Omental fat pad (tissue), 4 donors: ENCODE data around the gene DRC7. TPM values are rescaled to one million over a fixed set of nuclear protein-coding genes. Genes with fewer than 3 reads are reported as not detected.
A peak's percentile ranks its signal among the peaks of the same experiment; 100 is the strongest.

Experiments
- ATAC-seq: fragments of 150-250 bp; one replicate; pipeline ENCODE4 v1.9.1; 2016; ENCODE audit warnings: mild to moderate bottlenecking, moderate library complexity; ENCODE audit not compliant: low FRiP score
- DNase-seq: peaks from one replicate; pipeline ENCODE4 v3.0.0-alpha.2; 2019; ENCODE audit warnings: low spot score
- CTCF ChIP-seq, 3 donors: fragments of 450-650 bp; IDR thresholded peaks; one replicate each; pipeline ENCODE4 v1.5.1; 2016 to 2017; ENCODE audit warnings: antibody characterized with exemption in 3 of 3, mild to moderate bottlenecking in 3 of 3, moderate library complexity in 2 of 3
- total RNA-seq, 4 donors: library from RNA; depleted of rRNA; stranded (reverse); fragments of >200 nt; gene quantifications; one replicate each; pipeline ENCODE4 v1.1.0, GENCODE V29; 2016

DRC7 gene
- total RNA-seq, 4 donors from 2014 or later, result 0.65 TPM; not detected in 3

DNA sequence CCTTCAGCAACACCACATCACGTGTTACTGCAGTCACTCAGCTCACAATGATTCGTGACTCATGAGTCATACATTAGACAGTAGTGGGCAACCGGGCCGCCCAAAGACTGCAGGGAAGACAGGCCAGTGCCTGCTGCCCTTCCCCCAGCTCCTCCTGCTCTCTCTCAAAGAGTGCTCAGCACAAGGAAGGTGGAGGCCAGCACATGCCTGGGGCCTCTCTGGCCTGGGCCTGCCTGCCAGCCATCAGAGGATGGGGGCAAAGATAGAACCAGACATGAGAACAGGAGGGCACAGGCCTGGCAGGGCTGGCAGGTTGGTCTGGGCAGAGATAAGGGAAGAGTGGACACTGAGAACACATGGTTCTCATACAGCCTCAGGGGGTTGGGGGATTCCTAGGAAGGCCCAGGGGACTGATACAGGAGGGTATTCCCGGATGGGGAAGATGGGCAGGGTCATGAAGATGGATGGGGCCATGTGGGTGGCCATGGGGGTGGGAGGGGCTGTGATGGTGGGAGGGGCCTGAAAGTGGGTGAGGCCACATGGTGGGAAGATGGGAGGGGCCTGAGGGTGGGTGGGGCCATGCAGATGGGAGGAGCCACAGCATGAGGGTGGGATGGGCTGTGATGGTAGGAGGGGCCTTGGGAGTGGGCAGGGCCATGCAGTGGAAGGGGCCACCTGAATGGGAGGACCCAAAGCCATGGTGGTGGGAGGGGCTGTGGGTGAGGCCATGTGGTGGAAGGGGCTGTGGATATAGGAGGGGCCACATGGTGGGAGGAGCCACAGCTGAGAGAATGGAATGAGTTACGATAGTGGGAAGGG lies 69.9 kb downstream of the DRC7 start:
- ATAC-seq (peak; percentile 34), DNase-seq (no peak)
- no peak for TF ChIP-seq CTCF (IDR thresholded peaks at IDR 0.05)

DNA sequence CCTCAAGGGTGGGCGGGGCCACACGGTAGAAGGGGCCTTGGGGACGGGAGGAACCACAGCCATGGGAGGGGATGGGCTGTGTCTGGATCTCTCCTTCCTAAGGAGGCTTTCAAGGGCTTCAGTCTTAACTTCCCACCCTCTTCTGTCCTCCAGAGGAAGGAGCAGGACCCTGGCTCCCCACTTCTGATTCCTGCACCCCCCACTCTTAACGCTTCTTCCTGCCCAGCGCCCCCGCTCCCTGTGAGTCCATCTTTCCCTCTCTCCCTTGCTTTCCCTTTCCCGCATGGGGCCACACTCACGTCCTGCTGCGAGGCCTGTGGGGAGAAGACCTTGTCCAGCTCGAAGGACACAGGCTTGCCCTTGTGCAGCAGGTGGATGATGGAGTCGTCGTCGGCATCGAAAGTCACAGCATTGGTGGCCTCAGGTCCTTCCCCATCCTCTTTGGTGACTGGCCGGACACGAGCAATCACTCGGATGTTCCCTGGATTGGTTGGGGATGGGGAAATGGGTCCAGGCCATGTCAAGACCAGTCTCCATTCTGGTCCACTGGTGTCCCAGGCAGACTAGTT lies 70.6 kb downstream of the DRC7 start:
- no peak for TF ChIP-seq CTCF (IDR thresholded peaks at IDR 0.05)
- DNase-seq, result no peak

DNA sequence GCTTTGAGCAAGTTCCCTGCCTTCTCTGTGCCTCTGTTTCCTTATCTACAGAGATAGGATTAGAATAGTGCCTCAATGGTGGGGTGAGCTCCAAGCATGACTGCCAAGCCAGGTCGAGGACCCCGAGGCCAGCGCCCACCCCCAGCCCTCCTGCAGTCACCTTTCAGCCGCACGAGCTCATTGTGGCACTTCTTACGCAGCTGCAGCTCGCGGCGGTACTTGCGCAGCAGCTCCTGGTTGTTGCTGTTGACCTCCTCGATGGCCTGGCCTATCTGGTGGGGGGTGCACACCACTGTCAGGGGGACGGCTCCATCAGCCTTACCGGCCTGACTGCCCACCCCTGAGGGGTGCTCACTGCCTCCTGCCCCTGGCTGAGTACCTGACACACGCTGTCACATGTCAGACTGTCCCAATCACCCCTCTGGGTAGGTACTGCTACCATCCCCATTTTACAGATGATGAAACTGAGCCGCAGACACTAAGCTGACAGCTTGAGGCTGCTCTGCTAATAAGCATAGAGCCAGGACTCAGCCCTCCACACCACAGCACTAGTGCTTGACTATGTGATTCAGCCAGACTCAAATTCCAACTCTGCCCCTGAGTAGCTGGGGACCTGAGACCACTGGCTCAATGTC lies 72.2 kb downstream of the DRC7 start:
- TF ChIP-seq CTCF (IDR thresholded peaks at IDR 0.05), result no peak
- ATAC-seq (no peak), DNase-seq (no peak)

More for the DNA sequence above, 70.6 kb downstream of the DRC7 start:
- no peak for ATAC-seq

- no peak for TF ChIP-seq CTCF (IDR thresholded peaks at IDR 0.05)
- ATAC-seq, result no peak
- no peak for DNase-seq
These were observed 75.0 kb downstream of the DRC7 start for GRCh38 chr16:57769541-57770145.

DNA sequence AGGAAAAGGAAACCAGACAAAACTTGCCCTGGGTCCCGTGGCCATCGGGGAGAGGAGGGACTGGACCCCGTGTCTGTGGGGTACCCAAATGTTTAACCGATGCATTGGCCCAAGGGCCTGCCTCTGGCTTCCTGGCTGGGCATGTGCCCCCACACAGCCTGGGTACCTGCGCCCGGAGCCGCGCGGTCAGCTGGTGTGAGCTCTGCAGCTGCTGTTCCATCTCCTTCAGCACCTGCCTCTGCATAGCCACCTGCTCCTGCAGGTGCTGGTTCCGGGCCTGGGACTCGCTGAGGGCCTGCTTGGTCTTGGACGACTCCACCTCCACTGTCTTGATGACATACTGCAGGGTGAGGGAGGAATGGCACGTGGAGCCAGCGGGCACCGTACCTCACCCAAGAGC lies 75.8 kb downstream of the DRC7 start:
- ATAC-seq (no peak), DNase-seq (no peak)
- TF ChIP-seq CTCF (IDR thresholded peaks at IDR 0.05), result no peak

DNA sequence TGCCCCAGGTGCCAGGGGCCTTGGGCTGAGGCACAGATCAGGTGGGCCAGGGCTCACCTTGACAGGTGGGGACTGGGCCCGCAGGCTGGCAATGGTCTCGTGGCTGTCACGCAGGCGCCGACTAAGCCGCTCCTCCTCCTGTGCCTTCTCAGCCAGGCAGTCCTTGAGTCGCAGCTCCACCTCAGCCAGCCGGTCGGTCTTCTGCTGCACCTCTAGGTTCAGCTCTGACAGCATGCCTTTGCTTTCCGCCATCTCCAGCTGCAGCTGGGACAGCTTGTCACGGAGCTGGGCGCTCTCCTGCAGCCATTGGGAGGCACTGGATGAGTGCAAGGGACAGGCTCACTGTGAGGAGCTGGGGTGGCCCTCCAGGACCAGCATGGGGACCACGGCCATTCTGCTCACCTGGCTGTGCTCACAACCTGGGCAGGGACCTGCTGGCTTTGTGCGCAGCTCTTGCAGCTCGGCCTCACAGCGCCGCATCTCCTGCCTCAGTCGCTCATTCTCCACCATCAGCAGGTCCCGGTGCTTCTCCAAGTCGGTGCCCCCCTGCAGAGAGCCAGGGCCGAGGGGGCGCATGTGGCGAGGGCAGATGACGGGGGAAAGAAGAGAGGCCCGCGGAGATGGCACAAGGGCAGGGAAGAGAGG lies 76.7 kb downstream of the DRC7 start:
- TF ChIP-seq CTCF (IDR thresholded peaks at IDR 0.05), result no peak
- ATAC-seq (no peak), DNase-seq (no peak)
